Effector memory CD4-positive, alpha-beta T cell (primary cell): Measurements from ENCODE around the gene SRGAP3.

Source experiments
- DNase-seq, 3 donors: peaks; one replicate each; pipeline ENCODE4 v3.0.0-alpha.2; 2020
- H3K27ac ChIP-seq: 2 replicates; pipeline ENCODE4 v1.7.0; 2013; ENCODE audit warnings: mild to moderate bottlenecking, low read length, moderate library complexity; ENCODE audit not compliant: insufficient read depth, poor library complexity, severe bottlenecking
- H3K27me3 ChIP-seq: replicated peaks from 2 replicates; pipeline ENCODE4 v1.7.0; 2013; ENCODE audit warnings: mild to moderate bottlenecking, low read length; ENCODE audit not compliant: insufficient read depth, control insufficient read depth, poor library complexity, severe bottlenecking
- H3K36me3 ChIP-seq: 2 replicates; pipeline ENCODE4 v1.7.0; 2013; ENCODE audit warnings: mild to moderate bottlenecking, low read length, moderate library complexity; ENCODE audit not compliant: control insufficient read depth, insufficient read depth
- H3K4me1 ChIP-seq: 2 replicates; pipeline ENCODE4 v1.7.0; 2013; ENCODE audit warnings: low read length, mild to moderate bottlenecking; ENCODE audit not compliant: control insufficient read depth, insufficient read depth, poor library complexity, severe bottlenecking
- H3K4me3 ChIP-seq: 2 replicates; pipeline ENCODE4 v1.7.0; 2013; ENCODE audit warnings: low read length, low read depth, mild to moderate bottlenecking; ENCODE audit not compliant: insufficient read depth, poor library complexity, severe bottlenecking
- H3K9me3 ChIP-seq: 2 replicates; pipeline ENCODE4 v1.7.0; 2013; ENCODE audit warnings: mild to moderate bottlenecking, low read length, moderate library complexity; ENCODE audit not compliant: control insufficient read depth

Gene SRGAP3

GRCh38 chr3:9255976-9256375, 6.5 kb upstream of the SRGAP3 start:
- Histone ChIP-seq H3K36me3 (no peaks in the 10 kb centered on the region), H3K27ac (no peak overlapping the region)
- DNase-seq: no peak

GRCh38 chr3:9254764-9255163, 5.3 kb upstream of the SRGAP3 start:
- H3K4me3 ChIP-seq: no peak overlapping the region
- no peaks in the 10 kb centered on the region for H3K9me3 ChIP-seq
- H3K4me1 ChIP-seq: no peaks in the 10 kb centered on the region
- DNase-seq: no peak
- H3K36me3 ChIP-seq: no peaks in the 10 kb centered on the region
- no peak overlapping the region for H3K27ac ChIP-seq
- no peaks in the 10 kb centered on the region for H3K27me3 ChIP-seq

More at GRCh38 chr3:9255976-9256375, 6.5 kb upstream of the SRGAP3 start:
- no peaks in the 10 kb centered on the region for H3K4me1 ChIP-seq
- H3K9me3 ChIP-seq: no peaks in the 10 kb centered on the region
- no peak overlapping the region for H3K4me3 ChIP-seq
- no peaks in the 10 kb centered on the region for H3K27me3 ChIP-seq

DNA sequence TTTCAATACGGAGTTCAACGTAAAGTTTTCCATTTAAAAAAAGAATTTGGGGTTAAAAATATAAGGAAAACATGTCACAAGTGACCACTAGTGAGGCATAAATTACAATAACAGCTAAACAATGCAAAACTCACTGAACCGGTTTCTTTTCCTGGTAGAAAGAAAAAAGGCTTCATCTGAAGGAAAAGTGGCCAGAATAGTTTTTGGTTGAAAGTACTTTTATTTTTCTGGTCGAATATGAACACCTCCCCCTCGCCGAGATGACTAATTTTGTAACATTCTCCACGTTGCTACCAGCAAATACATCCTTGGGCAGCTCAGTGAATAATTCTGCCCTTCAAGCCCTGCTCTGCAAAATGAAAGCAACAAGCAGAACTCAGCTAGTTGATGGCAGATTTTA, 3.9 kb upstream of the SRGAP3 start:
- Histone ChIP-seq H3K36me3 (no peaks in the 10 kb centered on the region), H3K4me1 (no peaks in the 10 kb centered on the region), H3K27me3 (no peaks in the 10 kb centered on the region), H3K27ac (no peak overlapping the region), H3K9me3 (no peaks in the 10 kb centered on the region), H3K4me3 (no peak overlapping the region)
- no peak for DNase-seq

DNA sequence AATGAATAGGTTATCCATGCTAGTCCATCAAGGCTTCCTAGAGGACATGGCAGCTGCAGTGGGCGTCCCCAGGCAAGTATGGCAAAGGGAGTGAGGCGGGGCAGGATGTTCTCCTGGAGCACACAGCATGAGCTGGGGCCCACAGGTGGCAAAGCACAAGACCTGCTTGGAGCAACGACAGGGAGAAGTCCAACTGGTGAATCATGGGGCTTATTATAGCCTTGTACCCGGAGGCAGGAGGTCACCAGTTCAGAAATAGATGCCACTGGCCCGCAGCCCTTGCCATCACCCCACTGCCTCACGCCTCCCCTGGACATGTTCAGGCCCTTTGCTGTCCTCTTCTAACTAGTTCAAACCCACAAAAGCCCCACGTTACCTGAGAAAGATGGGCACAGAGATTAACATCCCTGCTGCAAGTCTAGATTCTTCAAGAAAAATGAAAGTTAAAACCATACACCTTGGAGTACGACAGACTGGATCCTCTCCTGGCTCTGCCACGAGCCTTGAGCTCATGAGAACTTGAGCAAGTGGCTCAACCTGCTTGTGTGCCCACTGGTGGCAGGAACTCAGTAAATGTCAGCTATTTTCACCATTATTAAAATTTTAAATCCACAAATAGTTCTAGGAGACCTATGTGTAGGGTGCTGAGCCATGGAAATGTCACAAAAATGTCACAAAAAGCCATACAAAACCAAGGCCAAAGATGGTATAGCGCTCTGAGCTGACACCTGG, 1.8 kb upstream of the SRGAP3 start:
- no peak for DNase-seq
- no peak overlapping the region for H3K27ac ChIP-seq

GRCh38 chr3:9250236-9250635, 790 bp upstream of the SRGAP3 start:
- H3K9me3 ChIP-seq: no peaks in the 10 kb centered on the region
- no peaks in the 10 kb centered on the region for H3K36me3 ChIP-seq
- H3K4me1 ChIP-seq: no peaks in the 10 kb centered on the region
- H3K27ac ChIP-seq: no peak overlapping the region
- no peak for DNase-seq
- no peaks in the 10 kb centered on the region for H3K27me3 ChIP-seq
- H3K4me3 ChIP-seq: no peak overlapping the region

More for the DNA sequence above, 1.8 kb upstream of the SRGAP3 start:
- Histone ChIP-seq H3K4me3 (no peak overlapping the region), H3K27me3 (no peaks in the 10 kb centered on the region), H3K9me3 (no peaks in the 10 kb centered on the region), H3K36me3 (no peaks in the 10 kb centered on the region), H3K4me1 (no peaks in the 10 kb centered on the region)

GRCh38 chr3:9248522-9249271, 749 bp downstream of the SRGAP3 start:
- H3K4me3 ChIP-seq: peak overlapping the region; percentile 71
- H3K9me3 ChIP-seq: no peaks in the 10 kb centered on the region
- H3K27me3 ChIP-seq: no peaks in the 10 kb centered on the region
- H3K36me3 ChIP-seq: no peaks in the 10 kb centered on the region
- H3K4me1 ChIP-seq: no peaks in the 10 kb centered on the region
- DNase-seq: no peak
- no peak overlapping the region for H3K27ac ChIP-seq

DNA sequence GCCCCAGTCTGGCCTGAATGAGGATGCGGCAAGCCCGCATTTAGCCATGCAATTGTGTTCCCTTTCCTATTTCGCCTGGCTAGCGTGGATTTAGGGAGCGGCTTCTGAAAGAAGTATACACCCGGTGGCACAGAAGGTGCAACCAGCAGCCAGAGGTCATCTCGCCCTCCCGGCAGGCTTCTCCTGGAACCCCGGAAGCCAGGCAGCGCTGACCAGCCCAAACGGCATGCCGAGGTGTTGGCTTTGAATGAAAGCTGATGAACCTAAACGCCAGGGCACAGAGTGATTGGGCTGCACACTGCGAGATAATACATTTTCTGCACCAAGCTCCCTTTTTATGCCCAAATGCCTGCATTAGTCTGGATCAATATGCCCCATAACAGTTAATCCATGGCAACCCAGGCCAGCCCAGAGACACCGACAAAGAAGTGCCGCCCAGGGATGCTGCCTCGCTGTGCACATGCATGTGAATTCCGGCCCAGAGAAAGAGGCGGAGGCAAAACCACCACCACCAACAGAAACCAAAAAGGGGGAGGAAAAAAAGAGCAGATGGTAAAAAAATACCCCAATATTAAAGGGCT, 1.4 kb downstream of the SRGAP3 start:
- H3K4me1 ChIP-seq: no peaks in the 10 kb centered on the region
- DNase-seq: no peak
- H3K4me3 ChIP-seq: peak overlapping the region; percentile 71
- no peaks in the 10 kb centered on the region for H3K27me3 ChIP-seq
- no peaks in the 10 kb centered on the region for H3K9me3 ChIP-seq
- no peak overlapping the region for H3K27ac ChIP-seq
- H3K36me3 ChIP-seq: no peaks in the 10 kb centered on the region

GRCh38 chr3:9247361-9247940, 2.0 kb downstream of the SRGAP3 start:
- DNase-seq: no peak
- H3K27ac ChIP-seq: no peak overlapping the region
- no peak overlapping the region for H3K4me3 ChIP-seq
- no peaks in the 10 kb centered on the region for H3K9me3 ChIP-seq
- no peaks in the 10 kb centered on the region for H3K4me1 ChIP-seq
- H3K27me3 ChIP-seq: no peaks in the 10 kb centered on the region
- no peaks in the 10 kb centered on the region for H3K36me3 ChIP-seq

DNA sequence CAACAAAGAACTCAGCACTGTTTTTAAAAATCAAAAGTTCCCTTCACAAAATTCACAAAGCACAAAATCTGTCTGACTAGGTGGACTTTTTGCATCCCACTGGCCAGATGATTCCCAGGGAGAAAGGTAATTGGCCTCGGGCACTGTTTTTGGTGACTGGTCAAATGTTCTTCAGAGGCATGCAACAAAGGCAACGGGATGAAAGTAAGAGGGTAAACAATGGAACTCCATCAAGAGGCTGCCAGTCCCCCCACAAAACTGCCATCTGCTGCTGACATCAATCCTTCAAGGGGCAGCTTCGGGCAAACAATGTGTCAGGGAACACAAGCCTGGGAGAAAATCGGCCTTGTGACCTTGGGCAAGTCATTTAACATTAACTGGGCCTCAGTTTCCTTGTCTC, 3.3 kb downstream of the SRGAP3 start:
- Histone ChIP-seq H3K4me3 (no peak overlapping the region), H3K9me3 (no peaks in the 10 kb centered on the region), H3K4me1 (no peaks in the 10 kb centered on the region), H3K36me3 (no peaks in the 10 kb centered on the region), H3K27me3 (no peaks in the 10 kb centered on the region), H3K27ac (no peak overlapping the region)
- no peak for DNase-seq
